ENCODE data around the gene SLC30A3.
A peak's percentile ranks its signal among the peaks of the same experiment; 100 is the strongest.
"Not testable (repeated sequence)": the region's sequence is repeated elsewhere in the genome, so short reads cannot be mapped to it uniquely, and the experiment has no call there.

The SLC30A3 gene, protein sequence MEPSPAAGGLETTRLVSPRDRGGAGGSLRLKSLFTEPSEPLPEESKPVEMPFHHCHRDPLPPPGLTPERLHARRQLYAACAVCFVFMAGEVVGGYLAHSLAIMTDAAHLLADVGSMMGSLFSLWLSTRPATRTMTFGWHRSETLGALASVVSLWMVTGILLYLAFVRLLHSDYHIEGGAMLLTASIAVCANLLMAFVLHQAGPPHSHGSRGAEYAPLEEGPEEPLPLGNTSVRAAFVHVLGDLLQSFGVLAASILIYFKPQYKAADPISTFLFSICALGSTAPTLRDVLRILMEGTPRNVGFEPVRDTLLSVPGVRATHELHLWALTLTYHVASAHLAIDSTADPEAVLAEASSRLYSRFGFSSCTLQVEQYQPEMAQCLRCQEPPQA

DNA sequence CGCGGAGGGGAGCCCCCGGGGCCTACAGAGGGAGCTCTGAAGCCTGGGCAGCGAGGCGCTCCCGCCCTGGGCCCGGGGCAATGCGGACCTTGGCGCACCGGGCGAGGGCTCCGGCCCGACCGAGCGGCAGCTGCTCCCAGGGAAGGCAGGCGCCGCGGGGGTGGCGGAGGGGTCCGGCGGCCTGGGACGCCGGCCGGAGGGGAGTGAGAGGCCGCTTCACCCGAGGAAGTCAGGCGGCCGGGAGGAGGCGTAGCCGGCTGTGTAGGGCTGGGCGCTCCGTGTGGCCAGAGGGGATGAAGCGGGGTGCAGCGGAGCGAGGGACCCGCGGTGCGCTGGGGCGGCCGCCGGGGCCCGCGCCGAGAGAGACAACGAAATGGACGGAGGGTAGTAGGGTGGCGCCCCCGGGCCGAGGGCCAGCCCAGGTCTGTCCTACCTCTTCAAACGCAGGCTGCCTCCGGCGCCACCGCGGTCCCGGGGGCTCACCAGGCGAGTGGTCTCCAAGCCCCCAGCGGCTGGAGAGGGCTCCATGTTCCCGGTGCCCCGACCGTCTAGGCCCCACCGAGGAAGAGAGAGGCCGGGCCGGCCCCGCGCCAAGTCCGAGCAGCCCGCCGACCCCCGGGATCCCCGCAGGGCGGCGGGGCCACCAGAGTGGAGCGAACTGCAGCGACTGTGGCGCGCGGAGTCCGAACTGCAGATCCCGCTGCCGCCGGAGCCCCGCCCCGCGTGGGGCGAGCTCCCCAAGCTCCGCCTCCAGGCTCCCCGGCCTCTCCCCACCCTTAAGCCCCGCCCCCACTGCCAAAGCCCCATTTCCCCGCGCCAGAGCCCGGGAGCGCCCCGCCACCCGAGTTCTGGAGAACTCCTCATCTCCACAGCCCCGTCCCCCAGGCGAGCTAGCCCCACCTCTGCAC is at the start of gene SLC30A3:
SLC30A3 (minus strand) TSS at position 669 of the 908 bp plus-strand sequence; CDS start at position 528, 141 bp downstream.
- DNase-seq (ENCODE audit: low spot score) = peak; percentile 92

DNA sequence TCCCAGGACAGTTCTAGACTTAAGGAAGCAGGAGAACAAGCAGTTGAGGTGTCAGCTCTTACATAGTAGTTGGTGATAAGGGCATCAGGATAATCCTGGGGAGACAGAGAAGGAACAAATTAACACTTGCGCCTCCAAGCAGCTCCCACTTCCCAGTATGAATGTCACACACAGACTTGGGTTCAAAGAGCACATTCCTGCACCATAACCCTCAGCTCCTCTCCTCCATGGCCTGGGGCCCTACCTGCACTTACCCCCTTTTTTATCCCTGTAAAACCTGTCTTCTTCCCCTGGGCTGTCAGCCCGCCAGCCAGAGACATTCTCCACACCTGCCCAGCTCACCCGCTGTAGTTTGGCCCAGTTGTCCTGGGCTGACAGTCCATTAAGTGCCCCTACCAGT is 49.3 kb upstream of the SLC30A3 start:
- DNase-seq (ENCODE audit: low spot score) = no peak

DNA sequence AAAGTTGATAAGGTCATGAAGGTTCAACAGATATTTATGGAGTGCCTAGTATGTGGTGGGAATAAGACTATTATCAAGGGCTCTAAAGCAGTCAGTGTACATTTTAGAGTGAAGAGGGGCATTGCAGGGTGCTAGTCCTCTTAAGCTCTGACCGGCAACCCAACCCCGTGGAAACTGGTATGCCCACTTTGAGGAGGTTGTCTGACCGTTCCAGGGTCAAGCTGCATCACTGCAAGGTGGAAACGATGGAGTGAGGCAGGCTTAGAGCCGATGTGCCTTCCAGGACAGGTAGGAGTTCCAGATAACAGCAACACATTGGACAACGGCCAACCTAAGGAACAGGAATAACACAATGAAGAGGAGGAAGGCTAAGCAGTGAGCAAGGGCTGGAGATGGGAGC is 46.8 kb upstream of the SLC30A3 start:
- DNase-seq (ENCODE audit: low spot score) = no peak

DNA sequence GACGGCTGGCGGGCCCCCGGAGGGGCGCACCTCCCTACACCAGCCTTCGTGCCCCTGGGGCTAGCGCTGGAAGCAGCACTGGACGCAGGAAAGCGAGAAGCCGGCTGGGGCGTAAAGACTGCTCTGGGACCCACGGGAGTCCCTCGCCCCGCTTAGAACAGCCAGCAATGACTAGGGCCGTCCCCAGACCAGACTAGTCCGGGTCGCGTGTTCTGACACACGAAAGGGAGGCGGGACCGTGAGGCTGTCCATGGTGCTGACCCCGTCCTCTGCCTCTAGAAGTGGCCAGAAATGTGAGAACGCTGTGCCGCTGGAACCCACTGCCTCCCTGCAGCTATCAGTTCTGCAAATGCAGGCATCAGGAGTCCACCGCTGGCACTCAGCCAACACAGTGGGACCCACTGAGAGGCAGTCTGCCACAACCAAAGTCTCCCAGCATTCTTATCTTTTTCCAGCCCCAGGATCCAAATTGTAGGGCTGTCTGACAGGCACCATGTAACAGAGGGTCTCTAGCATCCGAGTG is 45.6 kb upstream of the SLC30A3 start, which contains the start of gene UCN:
UCN (minus strand) TSS at position 87 of the 523 bp plus-strand sequence. CDS start 550 bp downstream, outside the sequence.
- DNase-seq (ENCODE audit: low spot score) = peak; percentile 67

DNA sequence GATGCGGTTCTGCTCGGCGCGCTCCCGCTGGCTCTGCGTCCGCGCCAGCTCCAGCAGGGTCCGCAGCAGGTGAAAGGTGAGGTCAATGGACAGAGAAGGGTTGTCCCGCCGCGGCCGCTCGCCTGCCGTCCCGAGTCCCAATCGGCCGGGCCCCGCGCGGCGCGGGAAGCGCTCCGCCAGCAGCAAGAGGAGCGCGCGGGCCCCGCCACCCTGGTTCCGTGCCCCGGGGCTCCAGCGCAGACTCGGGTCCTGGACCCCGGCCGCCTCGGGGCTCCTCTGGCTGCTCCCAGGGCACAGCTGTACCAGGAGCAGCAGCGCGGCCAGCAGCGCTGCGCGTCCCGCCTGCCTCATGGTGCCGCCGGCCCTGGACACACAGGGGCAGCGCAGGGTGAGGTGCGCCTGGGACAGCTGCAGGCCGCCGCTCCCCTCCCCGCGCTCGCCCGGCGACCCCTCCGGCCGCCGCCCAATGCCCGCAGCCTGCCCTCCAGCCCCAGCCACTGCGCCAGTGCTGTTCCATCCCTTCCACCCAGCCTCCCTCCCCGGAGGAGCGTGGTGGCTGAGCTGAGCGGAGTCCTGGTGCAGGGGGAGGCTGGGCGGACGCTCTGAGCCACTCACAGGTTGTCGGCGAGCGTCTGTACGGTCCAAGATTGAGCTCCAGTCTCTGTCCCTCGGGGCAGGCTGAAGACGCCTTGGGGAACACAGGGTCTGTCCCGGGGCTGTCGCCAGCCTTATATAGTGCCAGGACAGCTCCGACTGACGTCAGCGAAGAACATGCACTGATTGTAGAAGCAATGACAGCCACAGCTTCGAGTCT is 44.9 kb upstream of the SLC30A3 start:
- peak; percentile 24 for DNase-seq (ENCODE audit: low spot score)

DNA sequence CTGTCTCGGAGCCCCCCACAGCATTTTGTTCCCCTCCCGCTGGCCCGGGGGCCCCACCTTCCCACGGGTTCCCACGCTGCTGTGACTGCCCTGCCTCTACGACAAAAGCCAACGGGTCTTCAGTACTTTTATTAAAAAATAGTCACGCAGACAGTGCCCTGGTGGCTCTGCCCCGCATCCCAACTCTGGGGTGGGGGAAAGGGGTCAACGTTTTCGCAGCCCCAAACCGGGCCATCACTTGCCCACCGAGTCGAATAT is 44.4 kb upstream of the SLC30A3 start:
- no peak for DNase-seq (ENCODE audit: low spot score)

DNA sequence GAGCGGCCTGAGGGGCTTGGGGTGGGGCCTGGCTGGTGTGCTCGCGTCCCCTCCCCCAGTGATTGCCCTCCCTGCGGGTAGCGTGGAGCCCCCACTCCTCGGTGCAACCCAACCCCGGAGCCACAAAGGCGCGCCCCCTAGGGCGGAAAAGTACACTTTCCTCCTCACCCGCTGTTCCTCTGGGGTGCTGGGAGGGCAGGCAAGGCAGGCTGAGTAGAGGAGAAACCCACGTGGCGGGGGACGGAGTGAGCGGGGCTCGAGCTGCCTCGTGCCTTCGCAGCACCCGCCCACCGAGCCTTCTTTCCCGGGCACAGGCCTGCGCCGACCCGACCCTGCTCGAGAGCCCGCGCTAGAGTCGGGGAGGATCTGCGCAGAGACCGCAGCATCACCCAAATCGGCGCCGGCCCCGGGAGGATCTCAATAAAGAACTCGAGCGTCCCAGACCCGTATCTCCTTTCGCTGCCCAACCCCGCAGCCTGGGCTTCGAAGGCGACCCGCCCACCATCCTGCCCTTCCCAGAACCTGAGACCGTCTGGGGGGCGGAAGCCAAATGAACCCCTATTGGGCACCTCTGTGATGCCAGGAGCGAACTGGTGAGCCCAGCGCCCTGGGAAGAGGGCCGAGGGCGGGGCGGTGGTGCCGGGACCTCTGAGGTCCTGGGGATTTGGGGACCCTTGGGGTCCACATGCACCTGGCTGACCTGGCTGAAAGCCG is 43.9 kb upstream of the SLC30A3 start:
- no peak for DNase-seq (ENCODE audit: low spot score)

DNA sequence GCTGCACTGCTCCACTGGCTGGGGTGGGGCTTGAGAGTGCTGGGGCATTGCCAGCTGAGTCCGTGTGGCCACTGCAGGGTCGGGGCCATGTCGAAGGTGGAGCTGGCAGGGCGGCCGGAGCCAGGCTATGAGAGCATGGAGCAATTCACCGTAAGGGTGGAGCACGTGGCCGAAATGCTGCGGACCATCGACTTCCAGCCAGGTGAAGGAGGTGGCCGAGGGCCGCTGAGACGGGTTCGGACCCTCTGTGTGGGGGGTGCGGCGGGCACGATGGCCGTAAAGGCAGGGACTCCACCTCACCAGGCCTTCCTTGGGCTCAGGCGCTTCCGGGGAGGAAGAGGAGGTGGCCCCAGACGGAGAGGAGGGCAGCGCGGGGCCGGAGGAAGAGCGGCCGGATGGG is 43.3 kb upstream of the SLC30A3 start:
- no peak for DNase-seq (ENCODE audit: low spot score)

DNA sequence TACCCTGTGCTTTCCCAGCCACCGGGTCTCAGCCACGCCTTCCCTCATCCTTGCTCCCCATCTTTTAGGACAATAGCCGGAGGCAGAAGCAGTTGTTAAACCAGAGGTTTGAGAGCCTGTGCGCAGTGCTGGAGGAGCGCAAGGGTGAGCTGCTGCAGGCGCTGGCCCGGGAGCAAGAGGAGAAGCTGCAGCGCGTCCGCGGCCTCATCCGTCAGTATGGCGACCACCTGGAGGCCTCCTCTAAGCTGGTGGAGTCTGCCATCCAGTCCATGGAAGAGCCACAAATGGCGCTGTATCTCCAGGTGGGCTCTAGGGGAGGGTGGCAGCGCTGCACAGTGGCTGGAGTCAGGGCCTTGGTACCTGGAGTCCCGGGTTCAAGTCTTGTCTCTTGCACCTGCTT is 42.7 kb upstream of the SLC30A3 start:
- DNase-seq (ENCODE audit: low spot score) = no peak

DNA sequence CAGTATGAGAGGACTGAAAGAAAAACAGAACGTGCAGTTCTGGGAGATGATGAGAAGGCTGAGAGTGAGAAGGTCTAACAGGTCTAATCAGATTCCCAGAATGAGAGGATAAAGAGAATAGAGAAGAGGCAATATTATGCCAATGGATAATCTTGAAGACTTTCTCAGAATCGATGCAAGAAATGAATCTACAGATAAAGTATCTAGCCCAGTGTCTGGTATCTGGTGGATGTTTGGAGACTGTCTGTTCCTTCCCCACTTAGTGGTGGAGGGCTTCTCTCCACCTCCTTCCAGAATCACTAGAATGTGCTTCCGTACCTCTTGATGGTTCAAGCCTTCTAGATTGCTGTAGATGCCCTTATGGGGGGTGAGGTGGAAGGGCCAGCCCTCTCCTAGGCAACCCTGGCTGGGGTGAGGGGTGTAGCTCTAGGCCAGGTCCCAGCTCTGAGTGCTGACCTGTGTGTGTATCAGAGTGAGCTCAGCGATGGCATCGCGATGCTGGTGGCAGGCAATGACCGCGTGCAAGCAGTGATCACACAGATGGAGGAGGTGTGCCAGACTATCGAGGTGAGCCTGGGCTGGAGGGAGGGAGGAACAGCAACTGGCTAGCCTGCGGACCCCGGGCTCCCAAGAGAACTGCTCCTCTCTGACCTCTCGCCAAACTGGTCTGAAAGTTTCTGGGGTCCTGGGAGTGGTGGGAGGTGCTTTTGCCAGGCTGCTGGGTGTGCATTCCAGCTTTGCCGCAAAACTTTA is 41.8 kb upstream of the SLC30A3 start:
- DNase-seq (ENCODE audit: low spot score) = no peak

DNA sequence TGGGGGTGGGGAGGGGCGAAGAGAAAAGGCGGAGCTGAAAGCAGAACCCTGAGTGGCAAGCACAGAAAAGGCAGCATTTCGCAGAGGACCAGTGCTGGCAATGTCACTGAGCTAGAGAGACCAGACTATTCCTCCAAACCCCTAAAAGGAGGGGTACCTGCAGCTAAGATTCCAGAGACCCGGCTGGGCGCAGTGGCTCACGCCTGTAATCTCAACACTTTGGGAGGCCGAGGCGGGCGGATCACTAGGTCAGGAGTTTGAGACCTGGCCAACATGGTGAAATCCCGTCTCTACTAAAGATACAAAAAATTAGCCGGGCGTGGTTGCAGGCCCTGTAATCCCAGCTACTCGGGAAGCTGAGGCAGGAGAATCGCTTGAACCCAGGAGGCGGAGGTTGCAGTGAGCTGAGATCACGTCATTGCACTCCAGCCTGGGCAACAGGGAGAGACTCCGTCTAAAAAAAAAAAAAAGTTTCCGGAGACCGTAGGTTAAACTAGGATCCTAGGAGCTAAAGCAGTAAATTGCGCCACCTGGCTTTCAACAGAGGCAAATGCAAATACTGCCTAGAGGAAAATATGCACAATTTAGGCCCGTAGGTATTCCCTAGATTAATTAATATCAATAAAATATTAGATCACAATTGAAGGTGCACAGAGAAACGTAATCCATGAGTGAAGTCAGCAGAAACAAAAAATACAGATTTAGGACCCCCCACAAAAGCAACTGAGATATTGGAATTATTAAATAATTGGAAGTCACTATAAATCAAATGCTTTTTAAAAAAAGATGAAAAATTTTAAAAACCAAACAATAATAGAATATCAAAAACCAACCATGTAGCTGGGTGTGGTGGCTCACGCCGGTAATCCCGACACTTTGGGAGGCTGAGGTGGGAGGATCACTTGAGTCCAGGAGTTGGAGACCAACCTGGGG is 40.5 kb upstream of the SLC30A3 start:
- DNase-seq (ENCODE audit: low spot score) = peak; percentile 68

DNA sequence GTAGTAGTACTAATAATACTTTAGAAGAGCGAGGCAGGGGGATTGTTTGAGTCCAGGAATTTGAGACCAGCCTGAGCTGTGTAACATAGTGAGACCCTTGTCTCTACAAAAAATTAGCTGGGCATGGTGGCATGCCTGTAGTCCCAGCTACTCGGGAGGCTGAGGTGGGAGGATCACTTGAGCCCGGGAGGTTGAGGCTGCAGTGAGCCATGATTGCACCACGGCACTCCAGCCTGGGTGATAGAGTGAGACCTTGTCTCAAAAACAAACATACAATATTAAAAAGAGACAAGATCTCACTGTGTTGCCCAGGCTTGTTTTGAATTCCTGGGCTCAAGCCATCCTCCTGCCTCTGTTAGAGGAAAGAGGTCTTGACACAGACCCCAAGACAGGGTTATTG is 37.8 kb upstream of the SLC30A3 start:
- DNase-seq (ENCODE audit: low spot score) = not testable (repeated sequence)

DNA sequence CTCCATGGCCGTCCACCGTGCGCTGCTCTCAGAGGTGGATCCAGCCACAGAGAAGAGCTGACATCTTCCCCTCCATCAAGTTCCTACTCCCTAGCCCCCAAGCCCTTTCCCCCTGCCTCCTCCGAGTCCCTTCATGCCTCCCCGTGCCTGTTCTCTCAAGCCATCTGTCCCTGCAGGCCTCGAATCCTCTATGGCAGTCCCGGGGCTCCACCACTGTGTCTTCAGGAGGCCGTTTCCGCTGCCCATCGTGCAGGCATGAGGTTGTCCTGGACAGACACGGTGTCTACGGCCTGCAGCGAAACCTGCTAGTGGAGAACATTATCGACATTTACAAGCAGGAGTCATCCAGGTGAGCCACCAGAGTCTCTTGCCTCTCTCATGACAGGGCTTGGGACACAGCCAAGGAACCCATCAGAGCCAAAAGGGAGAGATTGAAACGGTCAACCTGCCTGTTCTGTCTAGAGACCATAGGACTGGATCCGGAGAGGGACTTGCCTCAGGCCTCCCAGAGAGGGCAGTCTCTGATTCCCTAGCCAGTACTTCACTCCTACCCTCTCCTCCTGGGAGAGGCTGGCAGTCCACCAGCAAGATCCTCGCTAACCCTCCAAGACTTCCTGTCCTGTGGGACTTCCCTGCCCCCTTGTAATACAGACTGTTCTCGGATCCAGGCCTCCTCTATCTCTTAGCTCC is 35.7 kb upstream of the SLC30A3 start:
- DNase-seq (ENCODE audit: low spot score) = no peak

DNA sequence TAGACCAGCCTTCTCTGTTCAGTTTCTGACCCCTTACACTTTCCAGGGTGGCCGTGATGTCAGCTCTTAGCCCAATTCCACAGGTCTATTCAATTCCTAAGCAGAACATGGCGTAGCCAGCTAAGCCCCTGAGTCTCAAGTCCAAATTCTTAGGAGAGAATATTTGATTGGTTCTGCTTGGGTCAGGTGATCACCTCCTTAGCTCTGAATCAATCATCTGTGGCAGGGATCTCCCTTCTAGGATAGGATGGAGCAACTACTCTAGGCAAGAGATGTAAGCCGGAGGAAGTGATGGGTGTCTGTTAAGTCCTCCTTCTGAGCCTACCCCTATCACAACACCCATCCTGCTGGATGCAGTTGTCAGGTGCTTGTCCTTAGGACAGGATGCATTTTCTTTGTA is 34.3 kb upstream of the SLC30A3 start:
- no peak for DNase-seq (ENCODE audit: low spot score)

DNA sequence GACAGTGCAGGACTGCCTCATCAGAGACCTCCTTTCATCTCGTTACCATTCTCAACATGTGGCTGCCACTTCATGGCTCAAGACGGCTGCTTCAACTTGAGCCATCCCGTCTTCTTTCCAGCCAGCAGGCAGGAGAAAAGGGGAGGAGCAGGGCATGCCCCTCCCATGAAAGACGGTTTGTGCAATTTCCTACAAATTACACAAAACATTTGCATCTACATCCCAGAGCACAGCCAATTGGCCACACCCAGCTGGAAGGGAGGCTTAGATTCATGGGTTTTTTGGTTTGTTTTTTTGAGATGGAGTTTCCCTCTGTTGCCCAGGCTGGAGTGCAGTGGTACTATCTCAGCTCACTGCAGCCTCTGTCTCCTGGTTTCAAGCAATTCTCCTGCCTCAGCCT is 33.6 kb upstream of the SLC30A3 start:
- DNase-seq (ENCODE audit: low spot score) = peak; percentile 74

DNA sequence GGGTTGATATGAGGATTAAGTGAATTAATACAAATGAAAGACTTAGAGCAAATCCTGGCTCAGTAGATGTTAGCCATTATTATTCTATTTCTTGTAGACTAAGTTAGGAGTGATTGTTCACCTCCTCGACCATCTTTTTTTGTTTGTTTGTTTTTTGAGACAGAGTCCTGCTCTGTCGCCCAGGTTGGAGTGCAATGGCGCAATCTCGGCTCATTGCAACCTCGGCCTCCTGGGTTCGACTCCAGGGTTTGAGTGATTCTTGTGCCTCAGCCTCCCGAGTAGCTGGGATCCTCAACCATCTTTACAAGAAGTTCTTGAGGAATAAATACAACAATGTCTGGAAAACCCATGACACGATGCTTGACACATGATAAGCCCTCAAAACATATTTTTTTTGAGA is 32.1 kb upstream of the SLC30A3 start:
- no peak for DNase-seq (ENCODE audit: low spot score)

DNA sequence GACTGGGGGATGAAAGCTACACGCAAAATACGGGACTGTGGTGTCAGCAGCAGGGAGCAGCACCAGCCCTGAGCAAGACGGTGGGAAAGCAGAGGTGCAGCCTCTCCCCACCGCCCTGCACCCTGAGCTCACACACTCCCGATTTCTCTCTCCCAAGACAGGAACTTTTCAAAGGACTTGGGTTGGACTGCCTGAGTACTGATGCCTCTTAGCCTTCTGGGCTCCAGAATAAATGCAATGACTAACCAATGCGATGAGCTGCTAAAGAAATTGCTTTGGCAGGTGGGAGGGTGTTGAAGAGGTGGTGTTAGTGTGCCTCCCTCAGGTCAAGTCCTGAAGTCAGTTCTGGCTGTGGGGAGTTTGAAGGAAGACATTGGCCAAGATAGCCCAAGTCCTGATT is 29.0 kb upstream of the SLC30A3 start:
- no peak for DNase-seq (ENCODE audit: low spot score)

DNA sequence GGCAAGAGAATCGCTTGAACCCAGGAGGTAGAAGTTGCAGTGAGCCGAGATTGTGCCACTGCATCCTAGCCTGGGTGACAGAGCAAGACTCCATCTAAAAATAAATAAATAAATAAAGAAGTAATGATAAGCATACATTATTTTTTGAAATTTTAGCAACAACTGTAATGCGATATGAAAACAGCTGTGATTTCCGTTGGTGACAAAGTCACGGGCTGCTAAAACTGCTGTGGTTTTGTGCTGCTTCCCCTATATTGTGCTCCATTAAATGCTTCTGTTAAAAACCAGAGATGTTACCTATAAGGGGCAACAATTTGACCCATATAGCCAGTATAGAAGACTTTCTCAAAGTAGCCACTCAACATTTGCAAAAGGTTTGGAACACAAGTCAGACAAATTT is 27.7 kb upstream of the SLC30A3 start:
- DNase-seq (ENCODE audit: low spot score) = no peak

DNA sequence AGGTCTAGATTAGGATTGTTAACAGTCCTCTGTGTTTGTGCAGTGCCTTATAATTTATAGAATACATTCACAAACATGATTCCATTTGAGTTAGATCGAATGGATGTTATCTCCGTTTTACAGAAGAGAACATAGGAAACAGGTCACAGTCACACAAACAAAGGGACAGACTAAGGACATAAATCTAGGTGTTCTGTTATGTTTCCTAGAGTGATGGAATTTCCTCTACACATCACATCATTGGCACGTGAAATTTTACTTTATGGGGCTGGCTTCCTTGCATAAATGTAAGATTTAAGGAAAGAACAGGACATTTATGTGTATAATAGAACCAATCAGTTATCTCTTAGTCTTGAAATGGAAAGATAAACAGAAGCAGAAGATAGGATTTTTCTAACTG is 25.8 kb upstream of the SLC30A3 start:
- DNase-seq (ENCODE audit: low spot score) = no peak

Data from AG20443 (cell line).